Cardiac muscle cell (in vitro differentiated cells and primary cell): Measurements from ENCODE around the gene RBM11. TPM values are rescaled to one million over a fixed set of nuclear protein-coding genes. Genes with fewer than 3 reads are reported as not detected.
A peak's percentile ranks its signal among the peaks of the same experiment; 100 is the strongest.

Experiments
- DNase-seq, 2 donors: peaks; one replicate each; pipeline versions ENCODE4 v3.0.0 to v3.0.0-alpha.2; 2010 to 2017; ENCODE audit warnings: low read depth in 1 of 2, low spot score in 1 of 2
- H3K27ac ChIP-seq: fragments of 200-600 bp; sonication (generic); 2 replicates; pipeline ENCODE4 v1.5.1; 2016
- H3K27me3 ChIP-seq: fragments of 200-600 bp; sonication (generic); 2 replicates; pipeline ENCODE4 v1.6.0; 2016; ENCODE audit warnings: control low read depth
- H3K36me3 ChIP-seq: fragments of 200-600 bp; sonication (generic); 2 replicates; pipeline ENCODE4 v1.5.1; 2016; ENCODE audit warnings: control low read depth
- H3K4me1 ChIP-seq: fragments of 200-600 bp; sonication (generic); 2 replicates; pipeline ENCODE4 v1.8.1; 2017; ENCODE audit warnings: low read depth, mild to moderate bottlenecking, mixed run types
- H3K4me3 ChIP-seq: fragments of 200-600 bp; sonication (generic); 2 replicates; pipeline ENCODE4 v1.5.1; 2016; ENCODE audit warnings: mild to moderate bottlenecking
- H3K9me3 ChIP-seq: fragments of 200-600 bp; sonication (generic); 2 replicates; pipeline ENCODE4 v1.5.1; 2017; ENCODE audit warnings: low read depth, mild to moderate bottlenecking, control low read depth
- CTCF ChIP-seq: IDR thresholded peaks from 2 replicates; pipeline ENCODE4 v1.5.1; 2012; ENCODE audit warnings: low read depth, mild to moderate bottlenecking, low read length
- polyA plus RNA-seq: library from polyadenylated mRNA; unstranded; fragments of >200 nt; fragmentation: Nextera tagmentation; extraction: Ambion mirVana; gene quantifications from 2 replicates; pipeline ENCODE4 v1.2.1, GENCODE V29; 2016
- total RNA-seq: library from RNA; depleted of rRNA; stranded (reverse); fragments of >200 nt; gene quantifications from 2 replicates; pipeline ENCODE4 v1.2.3, GENCODE V29; 2016

RBM11 gene
- total and polyA plus RNA-seq, 2 experiments from 2014 or later = 1.8 to 3.3 TPM

- H3K4me3 ChIP-seq = no peak overlapping the region
- H3K9me3 ChIP-seq = no peaks in the 10 kb centered on the region
- TF ChIP-seq CTCF = no peak
- no peaks in the 10 kb centered on the region for H3K27me3 ChIP-seq
- no peak overlapping the region for H3K27ac ChIP-seq
- no peaks in the 10 kb centered on the region for H3K4me1 ChIP-seq
- no peaks in the 10 kb centered on the region for H3K36me3 ChIP-seq
- DNase-seq = no peak
These were observed 27.5 kb downstream of the RBM11 start for GRCh38 chr21:14243461-14243860.

GRCh38 chr21:14243874-14244273, 27.9 kb downstream of the RBM11 start:
- H3K27me3 ChIP-seq = no peaks in the 10 kb centered on the region
- H3K9me3 ChIP-seq = no peaks in the 10 kb centered on the region
- TF ChIP-seq CTCF = no peak
- no peak for DNase-seq
- no peak overlapping the region for H3K27ac ChIP-seq
- H3K4me1 ChIP-seq = no peaks in the 10 kb centered on the region
- H3K36me3 ChIP-seq = no peaks in the 10 kb centered on the region
- H3K4me3 ChIP-seq = no peak overlapping the region

- no peak for DNase-seq
- Histone ChIP-seq H3K36me3 (no peaks in the 10 kb centered on the region), H3K27me3 (no peaks in the 10 kb centered on the region), H3K4me1 (no peaks in the 10 kb centered on the region), H3K9me3 (no peaks in the 10 kb centered on the region), H3K4me3 (no peak overlapping the region), H3K27ac (no peak overlapping the region)
- TF ChIP-seq CTCF = no peak
These were observed 29.0 kb downstream of the RBM11 start for GRCh38 chr21:14244911-14245310.

- TF ChIP-seq CTCF = no peak
- DNase-seq = no peak
- no peaks in the 10 kb centered on the region for H3K36me3 ChIP-seq
- no peaks in the 10 kb centered on the region for H3K27me3 ChIP-seq
- no peaks in the 10 kb centered on the region for H3K9me3 ChIP-seq
- H3K4me1 ChIP-seq = no peaks in the 10 kb centered on the region
- H3K27ac ChIP-seq = no peak overlapping the region
- no peak overlapping the region for H3K4me3 ChIP-seq
These were observed 29.8 kb downstream of the RBM11 start for GRCh38 chr21:14245711-14246110.

- DNase-seq = no peak
- H3K9me3 ChIP-seq = no peaks in the 10 kb centered on the region
- no peaks in the 10 kb centered on the region for H3K36me3 ChIP-seq
- no peak for TF ChIP-seq CTCF
- H3K27ac ChIP-seq = no peak overlapping the region
- no peak overlapping the region for H3K4me3 ChIP-seq
- no peaks in the 10 kb centered on the region for H3K27me3 ChIP-seq
- H3K4me1 ChIP-seq = no peaks in the 10 kb centered on the region
These were observed 35.4 kb downstream of the RBM11 start for GRCh38 chr21:14251336-14251735.

- Histone ChIP-seq H3K4me3 (no peak overlapping the region), H3K36me3 (no peaks in the 10 kb centered on the region), H3K27me3 (peaks cover 4% of the 10 kb centered on the region), H3K4me1 (no peaks in the 10 kb centered on the region), H3K27ac (no peak overlapping the region), H3K9me3 (no peaks in the 10 kb centered on the region)
- peak; percentile 66 to 68 for DNase-seq
- peak; percentile 51 for TF ChIP-seq CTCF
These were observed 43.8 kb downstream of the RBM11 start for GRCh38 chr21:14259747-14260146.
